GM21528 (cell line): ENCODE results near the gene EPB41L4B.
"Not testable (repeated sequence)": the region's sequence is repeated elsewhere in the genome, so short reads cannot be mapped to it uniquely, and the experiment has no call there.

Source experiments
- ATAC-seq: cut with Tn5 transposase; IDR thresholded peaks from one replicate; pipeline ENCODE4 v1.9.1; 2021; ENCODE audit warnings: mild to moderate bottlenecking, moderate library complexity; ENCODE audit not compliant: unreplicated experiment, low FRiP score

The EPB41L4B gene

GRCh38 chr9:109133533-109133932 is 187.3 kb downstream of the EPB41L4B start:
- no peak for ATAC-seq

- ATAC-seq = no peak
These were observed 188.3 kb downstream of the EPB41L4B start for GRCh38 chr9:109132567-109133021.

- no peak for ATAC-seq
These were observed 191.2 kb downstream of the EPB41L4B start for GRCh38 chr9:109129470-109130197.

DNA sequence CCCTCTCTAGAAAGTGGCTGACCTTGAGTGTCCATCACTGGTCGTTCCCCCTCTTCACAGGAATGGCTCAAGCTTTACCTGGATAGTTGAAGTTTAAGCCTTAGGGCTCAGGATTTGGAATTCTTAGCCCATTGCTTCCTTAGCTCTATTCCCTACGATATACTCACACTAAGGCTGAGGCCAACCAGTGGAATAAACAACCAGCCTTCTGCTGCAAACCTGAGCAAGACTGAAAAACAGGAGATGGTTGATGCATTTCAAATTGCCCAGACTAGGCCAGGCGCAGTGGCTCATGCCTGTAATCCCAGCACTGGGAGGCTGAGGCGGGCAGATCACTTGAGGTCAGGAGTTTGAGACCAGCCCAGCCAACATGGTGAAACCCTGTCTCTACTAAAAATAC is 194.2 kb downstream of the EPB41L4B start:
- ATAC-seq = not testable (repeated sequence)

GRCh38 chr9:109124121-109124520 is 196.7 kb downstream of the EPB41L4B start:
- no peak for ATAC-seq

DNA sequence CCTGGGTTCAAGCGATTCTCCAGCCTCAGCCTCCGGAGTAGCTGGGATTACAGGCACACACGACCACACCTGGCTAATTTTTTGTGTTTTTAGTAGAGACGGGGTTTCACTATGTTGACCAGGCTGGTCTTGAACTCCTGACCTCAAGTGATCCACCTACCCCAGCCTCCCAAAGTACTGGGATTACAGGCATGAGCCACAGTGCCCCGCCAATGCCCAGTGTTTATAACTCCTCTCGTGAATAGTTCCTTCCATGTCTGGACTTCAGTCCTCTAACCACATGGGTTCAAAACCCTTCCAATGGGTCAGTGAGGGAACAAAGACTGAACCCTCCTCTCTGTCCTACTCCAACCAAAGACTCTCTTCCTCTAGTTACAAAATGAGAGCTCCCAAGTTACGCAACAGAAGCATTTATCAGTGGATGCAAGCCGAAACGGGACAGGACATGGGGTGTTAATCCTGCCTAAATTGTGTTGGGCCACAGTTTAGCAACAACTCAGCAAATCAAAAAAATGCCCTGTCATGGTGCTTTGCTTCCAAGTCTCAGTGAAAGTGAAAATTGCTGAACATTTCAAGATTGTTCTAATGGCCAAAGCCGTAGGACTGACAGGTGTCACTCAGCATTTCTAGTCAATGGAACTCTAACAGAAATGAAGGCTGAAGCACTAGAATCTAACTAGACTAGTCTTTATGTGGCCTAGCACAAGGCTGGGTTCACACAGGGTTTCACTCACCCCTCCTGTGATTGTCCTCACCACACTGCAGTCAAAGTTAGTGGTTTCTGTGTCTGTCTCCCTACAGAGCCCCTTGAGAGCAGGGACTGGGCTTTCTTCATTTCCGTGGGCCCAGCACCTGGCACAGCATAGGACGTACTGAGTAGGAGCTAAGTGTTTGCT is 197.9 kb downstream of the EPB41L4B start:
- ATAC-seq = no peak
